Common myeloid progenitor, CD34-positive (primary cell): ENCODE results near the gene FGFBP1.
"Not testable (repeated sequence)": the region's sequence is repeated elsewhere in the genome, so short reads cannot be mapped to it uniquely, and the experiment has no call there.

Experiments used
- CTCF ChIA-PET: fragments of 350-600 bp; sonication (Branson Sonifier 250); formaldehyde crosslinking; loops from one replicate; lab custom pipeline; 2021; ENCODE audit warnings: antibody characterized with exemption; lab: Charles Lee
- POLR2A ChIA-PET: fragments of 350-600 bp; sonication (Branson Sonifier 250); formaldehyde crosslinking; loops from one replicate; lab custom pipeline; 2021; ENCODE audit warnings: antibody characterized with exemption; lab: Charles Lee
- DNase-seq, 3 donors: peaks; one replicate each; pipeline versions ENCODE4 v3.0.0 to v3.0.0-alpha.2; 2013
- H3K27ac ChIP-seq, 2 experiments: 1 replicate in 1 of 2; 2 replicates in 1 of 2; pipeline ENCODE4 v1.7.0; 2013; ENCODE audit warnings: inconsistent platforms in 2 of 2, low read length in 2 of 2, mild to moderate bottlenecking in 2 of 2, low read depth in 1 of 2, moderate library complexity in 1 of 2; ENCODE audit not compliant: severe bottlenecking in 2 of 2, insufficient read depth in 1 of 2, poor library complexity in 1 of 2
- H3K27me3 ChIP-seq, 5 experiments: replicated peaks in 2 of 5; 1 replicate in 3 of 5; 2 replicates in 2 of 5; pipeline versions ENCODE4 v1.6.1 to v1.7.0; 2013; ENCODE audit warnings: low read length in 4 of 5, mild to moderate bottlenecking in 2 of 5, moderate library complexity in 2 of 5, inconsistent platforms in 1 of 5; ENCODE audit not compliant: insufficient read depth in 5 of 5, control insufficient read depth in 4 of 5
- H3K36me3 ChIP-seq, 4 experiments: 1 replicate in 2 of 4; 2 replicates in 2 of 4; pipeline versions ENCODE4 v1.6.1 to v1.7.0; 2013; ENCODE audit warnings: low read length in 3 of 4, control low read depth in 1 of 4, mild to moderate bottlenecking in 1 of 4; ENCODE audit not compliant: control insufficient read depth in 4 of 4, insufficient read depth in 4 of 4
- H3K4me1 ChIP-seq, 4 experiments: 1 replicate in 3 of 4; 2 replicates in 1 of 4; pipeline versions ENCODE4 v1.6.1 to v1.7.1; 2013; ENCODE audit warnings: low read length in 3 of 4, mild to moderate bottlenecking in 3 of 4, control low read depth in 1 of 4, inconsistent platforms in 1 of 4, moderate library complexity in 1 of 4; ENCODE audit not compliant: control insufficient read depth in 4 of 4, insufficient read depth in 4 of 4; ENCODE audit errors: control extremely low read depth in 1 of 4
- H3K4me3 ChIP-seq, 7 experiments: 1 replicate in 4 of 7; 2 replicates in 3 of 7; pipeline versions ENCODE4 v1.5.1 to v1.7.0; 2013; ENCODE audit warnings: mild to moderate bottlenecking in 7 of 7, low read length in 6 of 7, moderate library complexity in 6 of 7, inconsistent platforms in 2 of 7, low read depth in 2 of 7, control low read depth in 1 of 7; ENCODE audit not compliant: insufficient read depth in 4 of 7, control insufficient read depth in 1 of 7; ENCODE audit errors: extremely low read depth in 1 of 7
- H3K9me3 ChIP-seq, 5 experiments: 1 replicate in 4 of 5; 2 replicates in 1 of 5; pipeline versions ENCODE4 v1.6.1 to v1.7.1; 2013; ENCODE audit warnings: low read length in 4 of 5, mild to moderate bottlenecking in 2 of 5, inconsistent platforms in 1 of 5, low read depth in 1 of 5, moderate library complexity in 1 of 5; ENCODE audit not compliant: control insufficient read depth in 4 of 5, insufficient read depth in 2 of 5; ENCODE audit errors: control extremely low read depth in 1 of 5
- WGBS: methylation state at CpG from one replicate; pipeline ENCODE4 v1.1.5; 2013; ENCODE audit not compliant: insufficient coverage; 5-methylcytosine and 5-hydroxymethylcytosine counted together

Gene FGFBP1

DNA sequence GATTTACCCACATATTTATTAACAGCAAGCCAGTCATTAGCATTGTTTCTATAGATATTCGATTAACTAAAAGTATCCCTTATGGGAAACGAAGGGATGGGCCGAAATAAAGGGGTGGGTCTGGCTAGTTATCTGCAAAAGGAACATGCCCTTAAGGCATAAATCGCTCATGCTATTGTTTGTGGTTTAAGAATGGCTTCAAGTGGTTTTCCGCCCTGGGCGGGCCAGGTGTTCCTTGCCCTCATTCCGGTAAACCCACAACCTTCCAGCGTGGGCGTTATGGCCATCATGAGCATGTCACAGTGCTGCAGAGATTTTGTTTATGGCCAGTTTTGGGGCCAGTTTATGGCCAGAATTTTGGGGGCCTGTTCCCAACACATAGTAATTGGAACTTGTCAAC lies 22.2 kb downstream of the FGFBP1 start:
- 93% methylated on average over 5 of the region's 9 CpGs for WGBS
- H3K4me1 ChIP-seq, DNase-seq, H3K27ac ChIP-seq, H3K9me3 ChIP-seq, POLR2A ChIA-PET, H3K36me3 ChIP-seq, H3K27me3 ChIP-seq, H3K4me3 ChIP-seq: not testable (repeated sequence)
- CTCF ChIA-PET, result interaction anchor here (1.9 kb wide), 1 partner anchor 34 kb away, joined by 6 read pairs; no protein-coding TSS in a partner anchor

DNA sequence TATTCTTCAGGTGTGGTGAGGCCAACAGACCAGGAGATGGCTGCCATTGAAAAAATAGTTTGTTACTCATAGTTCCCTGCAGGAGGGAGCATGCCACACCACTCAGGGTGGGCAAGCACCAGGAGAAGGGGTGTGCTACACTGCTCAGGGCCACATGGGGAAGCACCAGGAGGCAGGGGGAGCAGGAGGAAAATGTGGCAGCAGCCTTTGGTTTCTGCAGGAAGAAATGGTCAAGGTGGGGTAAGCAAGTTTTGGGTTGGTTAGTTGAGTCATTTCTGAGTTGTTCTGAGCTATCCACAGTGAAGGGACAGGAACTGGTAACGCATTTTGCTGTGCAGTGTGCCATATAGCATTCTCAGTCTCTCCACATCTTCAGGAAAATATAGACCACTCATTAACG lies 23.8 kb downstream of the FGFBP1 start:
- no peak for DNase-seq
- POLR2A ChIA-PET, result no interaction called here
- no peaks in the 10 kb centered on the region for H3K27me3 ChIP-seq
- no peak overlapping the region for H3K27ac ChIP-seq
- no peaks in the 10 kb centered on the region for H3K36me3 ChIP-seq
- H3K4me3 ChIP-seq, result no peak overlapping the region
- WGBS, result no CpG with 5 or more reads among the region's 2 CpGs
- H3K4me1 ChIP-seq, result no peaks in the 10 kb centered on the region
- peaks cover 0 to 4% (median 1%) of the 10 kb centered on the region in 5 experiments for H3K9me3 ChIP-seq
- CTCF ChIA-PET, result interaction anchor here (1.9 kb wide), 1 partner anchor 32 kb away, joined by 6 read pairs; no protein-coding TSS in a partner anchor

DNA sequence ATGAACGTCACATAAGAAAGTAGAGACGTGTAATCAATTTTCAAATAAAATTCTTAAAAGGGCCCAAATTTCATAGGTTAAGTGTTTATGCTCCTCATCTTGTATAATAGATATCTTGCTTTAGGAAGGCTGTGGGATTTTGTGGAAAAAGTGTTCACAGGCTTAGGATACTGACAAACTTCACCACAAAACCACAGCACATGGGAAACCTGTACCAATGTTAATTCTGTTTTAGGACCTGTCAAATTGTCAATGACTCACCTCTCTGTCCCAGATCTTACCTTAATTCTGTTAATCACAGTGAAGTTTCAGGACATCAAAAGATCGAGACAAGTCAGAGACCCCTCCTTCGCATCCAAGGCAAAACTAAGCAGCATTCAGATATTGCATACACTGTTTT lies 24.2 kb downstream of the FGFBP1 start:
- Histone ChIP-seq H3K4me1 (no peaks in the 10 kb centered on the region), H3K27ac (no peak overlapping the region), H3K36me3 (no peaks in the 10 kb centered on the region), H3K9me3 (peaks cover 0 to 4% (median 1%) of the 10 kb centered on the region in 5 experiments), H3K27me3 (no peaks in the 10 kb centered on the region), H3K4me3 (no peak overlapping the region)
- no peak for DNase-seq
- 100% methylated on average over 2 of the region's 4 CpGs for WGBS
- POLR2A ChIA-PET, result no interaction called here
- CTCF ChIA-PET, result interaction anchor here (1.1 to 1.2 kb wide), 2 partner anchors 14 to 42 kb away, joined by 3 read pairs; no protein-coding TSS in a partner anchor

DNA sequence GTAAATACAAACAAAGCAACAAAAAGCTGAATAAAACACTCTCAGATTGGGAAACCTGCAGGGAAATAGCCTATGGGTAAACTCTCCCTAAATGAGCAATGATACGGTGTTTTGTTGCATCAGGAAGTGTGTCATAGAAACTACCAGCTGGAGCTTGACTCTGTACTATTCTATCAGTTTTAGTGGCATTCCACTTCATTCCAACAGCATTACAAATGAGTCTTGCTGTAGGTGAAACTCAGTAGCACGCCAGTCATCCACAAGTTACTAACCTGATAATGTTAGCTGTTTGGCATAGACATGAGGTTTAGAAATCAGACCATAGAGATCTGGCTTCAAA lies 24.9 kb downstream of the FGFBP1 start:
- peaks cover 0 to 4% (median 1%) of the 10 kb centered on the region in 5 experiments for H3K9me3 ChIP-seq
- no peaks in the 10 kb centered on the region for H3K27me3 ChIP-seq
- no peaks in the 10 kb centered on the region for H3K4me1 ChIP-seq
- ChIA-PET POLR2A (no interaction called here), CTCF (interaction anchor here (1.1 to 1.8 kb wide), 3 partner anchors 15 to 42 kb away, joined by 3 to 7 read pairs (median 3); no protein-coding TSS in a partner anchor)
- H3K4me3 ChIP-seq, result no peak overlapping the region
- peak in 1 of 3 donors; percentile 12 for DNase-seq
- no peak overlapping the region for H3K27ac ChIP-seq
- WGBS, result 71% methylated on average over 2 of the region's 2 CpGs
- H3K36me3 ChIP-seq, result no peaks in the 10 kb centered on the region

DNA sequence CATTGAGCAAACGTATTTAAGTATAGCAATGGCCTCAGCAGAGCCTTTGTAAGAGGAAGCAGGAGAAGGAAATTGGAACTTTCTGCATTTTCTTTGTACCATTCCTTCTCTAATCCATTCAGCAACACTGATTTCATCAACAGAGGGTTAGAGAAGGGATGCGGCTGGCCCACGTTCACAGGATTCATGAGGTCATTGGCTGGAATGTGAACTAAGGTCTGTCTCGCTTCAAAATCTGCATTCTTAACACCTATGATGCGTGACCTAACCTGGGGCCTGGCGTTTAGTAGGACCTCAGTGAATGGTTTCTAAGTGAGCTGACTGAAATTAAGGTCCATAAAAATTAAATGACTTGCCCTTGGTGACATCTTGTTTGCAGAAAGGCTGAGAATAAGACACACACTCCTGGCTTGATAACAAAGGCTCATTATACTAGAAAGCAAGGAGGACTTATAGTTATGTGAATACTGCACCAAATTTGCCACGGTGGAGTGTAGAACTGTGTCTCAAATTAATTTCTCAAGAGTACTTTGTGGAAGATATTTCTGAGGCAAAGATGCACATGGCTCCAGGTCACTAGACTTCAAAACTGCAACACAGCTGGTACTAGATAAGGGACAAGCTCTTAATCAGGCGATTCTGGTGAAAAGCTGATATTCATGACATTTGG lies 25.4 kb downstream of the FGFBP1 start:
- ChIA-PET POLR2A (no interaction called here), CTCF (interaction anchor here (1.1 to 1.8 kb wide), 3 partner anchors 15 to 43 kb away, joined by 3 to 7 read pairs (median 3); no protein-coding TSS in a partner anchor)
- Histone ChIP-seq H3K4me3 (no peak overlapping the region), H3K27ac (no peak overlapping the region), H3K9me3 (peaks cover 0 to 4% (median 1%) of the 10 kb centered on the region in 5 experiments), H3K27me3 (no peaks in the 10 kb centered on the region), H3K36me3 (no peaks in the 10 kb centered on the region), H3K4me1 (no peaks in the 10 kb centered on the region)
- no peak for DNase-seq
- WGBS, result 89% methylated on average over 5 of the region's 8 CpGs

DNA sequence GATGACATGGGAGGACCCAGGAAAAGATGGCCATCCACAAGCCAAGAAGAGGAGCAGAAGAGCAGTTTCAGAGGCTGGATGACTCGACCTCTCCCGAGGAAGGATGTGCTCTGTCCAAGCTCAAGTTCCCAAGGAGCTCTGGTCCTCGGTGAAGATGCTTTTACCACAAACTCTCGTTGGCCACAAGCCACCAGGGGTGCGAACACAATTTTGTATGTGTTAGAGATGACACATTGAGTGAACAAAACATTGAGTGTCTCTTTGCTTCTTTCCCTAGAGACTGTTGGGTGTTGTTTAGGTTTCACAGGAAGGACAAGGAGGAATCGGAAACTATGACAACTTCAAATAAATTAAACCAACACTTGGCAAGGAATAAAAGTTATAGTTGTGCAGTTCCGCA lies 26.3 kb downstream of the FGFBP1 start:
- Histone ChIP-seq H3K9me3 (peaks cover 0 to 4% (median 1%) of the 10 kb centered on the region in 5 experiments), H3K4me3 (no peak overlapping the region), H3K27ac (no peak overlapping the region), H3K36me3 (no peaks in the 10 kb centered on the region), H3K27me3 (no peaks in the 10 kb centered on the region), H3K4me1 (no peaks in the 10 kb centered on the region)
- WGBS, result 100% methylated on average over 1 of the region's 7 CpGs
- ChIA-PET CTCF (interaction anchor here (1.8 kb wide), 1 partner anchor 29 kb away, joined by 7 read pairs; no protein-coding TSS in a partner anchor), POLR2A (no interaction called here)
- no peak for DNase-seq
